Measurements from ENCODE around the gene PDSS1.

The PDSS1 gene

DNA sequence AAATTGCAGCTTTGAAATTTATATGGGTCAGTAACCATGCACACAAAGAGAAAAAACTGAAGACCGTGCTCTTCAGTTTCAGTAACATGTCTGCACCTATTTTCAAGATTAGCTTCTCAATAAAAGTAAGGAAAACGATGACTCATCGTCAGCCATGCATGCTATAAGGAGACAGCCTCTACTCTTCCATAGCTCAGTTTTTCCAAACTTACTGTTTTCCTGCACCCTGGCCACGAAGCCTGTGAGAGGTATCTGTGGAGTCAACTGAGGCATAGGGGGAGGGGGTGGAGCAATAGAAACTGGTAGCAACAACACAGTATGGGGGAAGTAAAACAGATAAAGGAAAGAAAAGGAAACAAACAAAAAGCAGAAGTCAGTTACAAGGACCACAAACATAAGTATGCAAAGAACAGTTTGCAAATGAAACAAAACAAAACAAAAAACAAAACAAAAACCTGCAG is 58.0 kb downstream of the PDSS1 start:
- TF ChIP-seq, protein P1, sequence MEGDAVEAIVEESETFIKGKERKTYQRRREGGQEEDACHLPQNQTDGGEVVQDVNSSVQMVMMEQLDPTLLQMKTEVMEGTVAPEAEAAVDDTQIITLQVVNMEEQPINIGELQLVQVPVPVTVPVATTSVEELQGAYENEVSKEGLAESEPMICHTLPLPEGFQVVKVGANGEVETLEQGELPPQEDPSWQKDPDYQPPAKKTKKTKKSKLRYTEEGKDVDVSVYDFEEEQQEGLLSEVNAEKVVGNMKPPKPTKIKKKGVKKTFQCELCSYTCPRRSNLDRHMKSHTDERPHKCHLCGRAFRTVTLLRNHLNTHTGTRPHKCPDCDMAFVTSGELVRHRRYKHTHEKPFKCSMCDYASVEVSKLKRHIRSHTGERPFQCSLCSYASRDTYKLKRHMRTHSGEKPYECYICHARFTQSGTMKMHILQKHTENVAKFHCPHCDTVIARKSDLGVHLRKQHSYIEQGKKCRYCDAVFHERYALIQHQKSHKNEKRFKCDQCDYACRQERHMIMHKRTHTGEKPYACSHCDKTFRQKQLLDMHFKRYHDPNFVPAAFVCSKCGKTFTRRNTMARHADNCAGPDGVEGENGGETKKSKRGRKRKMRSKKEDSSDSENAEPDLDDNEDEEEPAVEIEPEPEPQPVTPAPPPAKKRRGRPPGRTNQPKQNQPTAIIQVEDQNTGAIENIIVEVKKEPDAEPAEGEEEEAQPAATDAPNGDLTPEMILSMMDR (IDR thresholded peaks at IDR 0.05) = no peak

DNA sequence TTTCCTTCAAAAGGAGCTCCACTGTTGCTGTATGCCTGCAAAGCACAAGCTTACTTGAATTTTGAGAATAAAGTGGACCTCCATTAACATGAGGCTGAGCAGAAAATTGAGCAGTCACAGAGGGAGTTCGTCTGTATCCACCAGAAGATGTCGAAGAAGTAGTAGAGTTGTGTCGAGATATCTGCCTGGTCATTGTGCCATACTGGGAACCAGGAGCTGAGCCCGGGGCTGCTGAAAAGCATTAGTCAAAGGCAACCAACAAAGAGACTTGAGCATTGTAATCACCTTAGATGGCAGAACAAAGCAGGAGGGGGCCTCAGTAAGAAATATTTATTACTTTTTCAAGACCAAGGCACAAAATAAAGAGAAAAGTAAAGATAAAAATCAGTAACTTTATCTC is 61.5 kb downstream of the PDSS1 start:
- TF ChIP-seq, protein P1 (IDR thresholded peaks at IDR 0.05) = no peak

DNA sequence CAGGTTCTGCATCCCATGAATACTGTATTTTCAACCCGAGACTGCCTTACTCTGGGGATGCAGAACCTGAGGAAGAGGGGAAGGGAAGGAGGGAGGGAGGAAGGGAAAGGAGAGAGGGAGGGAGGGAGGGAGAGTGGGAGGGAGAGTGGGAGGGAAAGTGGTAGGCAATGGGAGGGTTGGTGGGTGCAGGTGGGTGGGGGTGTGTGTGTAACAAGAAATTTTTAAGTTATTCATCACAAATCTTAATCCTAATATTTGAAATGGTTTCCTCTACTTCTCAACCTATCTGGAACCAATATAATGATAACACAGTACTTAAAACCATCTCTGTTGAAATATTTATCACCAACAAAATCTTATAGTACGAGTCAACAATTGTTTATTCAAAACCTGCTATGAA is 68.0 kb downstream of the PDSS1 start:
- TF ChIP-seq, protein P1 (IDR thresholded peaks at IDR 0.05) = no peak

DNA sequence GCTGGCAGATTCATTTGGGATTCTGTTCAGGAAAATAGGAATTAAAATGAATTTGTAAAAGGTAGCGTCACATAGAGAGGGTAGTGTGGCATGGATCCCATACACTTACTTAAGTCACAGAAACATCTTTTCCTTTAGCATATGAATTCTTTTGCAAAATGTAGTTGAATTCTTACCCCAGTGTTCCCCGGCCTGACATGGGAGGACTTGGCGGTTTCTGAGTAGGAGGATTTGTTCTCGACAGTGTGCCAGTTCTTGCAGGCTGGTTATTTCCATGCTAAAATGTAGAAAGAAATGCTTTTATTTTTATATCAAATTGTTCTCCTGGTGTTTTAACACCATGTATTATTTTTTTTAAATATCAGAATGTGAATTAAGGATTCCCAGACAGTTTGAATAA is 72.6 kb downstream of the PDSS1 start:
- TF ChIP-seq, protein P1 (IDR thresholded peaks at IDR 0.05) = no peak

DNA sequence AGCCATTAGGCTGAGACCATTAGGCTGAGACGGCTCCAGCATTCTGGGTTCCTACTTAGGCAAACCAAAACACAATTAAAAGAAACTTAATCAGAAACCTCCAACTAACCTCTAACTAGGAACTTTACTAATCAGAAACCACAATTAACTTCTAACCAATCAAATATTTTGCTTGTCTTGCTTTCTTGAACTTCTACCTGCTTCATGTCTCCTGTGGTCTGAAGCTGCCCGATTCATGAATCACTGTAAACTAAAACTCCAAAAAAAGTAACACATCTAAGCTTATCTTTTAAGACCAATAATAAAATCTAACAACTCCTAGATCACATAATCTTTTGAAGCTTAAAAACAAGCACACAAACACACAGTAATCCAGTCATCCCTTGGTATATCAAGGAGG is 76.1 kb downstream of the PDSS1 start:
- TF ChIP-seq, protein P1 (IDR thresholded peaks at IDR 0.05) = no peak

DNA sequence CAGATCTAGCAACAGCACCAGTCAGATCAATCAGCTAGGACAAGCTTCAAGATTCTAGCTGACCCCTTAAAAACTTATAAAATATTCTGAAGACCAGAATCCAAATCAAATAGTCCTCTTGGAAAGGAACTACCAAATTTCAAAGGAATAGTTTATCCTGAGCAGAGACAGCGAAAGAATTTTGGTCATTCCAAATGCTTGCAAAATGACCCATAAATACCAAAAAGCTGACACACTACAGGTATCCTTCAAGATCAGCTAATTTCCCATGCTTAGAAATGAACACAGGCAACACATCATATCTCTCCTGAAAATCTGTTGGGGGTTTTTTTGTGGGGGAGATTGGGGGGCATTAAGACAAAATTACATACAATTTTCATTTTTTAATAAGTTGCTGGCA is 78.8 kb downstream of the PDSS1 start:
- TF ChIP-seq, protein P1 (IDR thresholded peaks at IDR 0.05) = no peak

DNA sequence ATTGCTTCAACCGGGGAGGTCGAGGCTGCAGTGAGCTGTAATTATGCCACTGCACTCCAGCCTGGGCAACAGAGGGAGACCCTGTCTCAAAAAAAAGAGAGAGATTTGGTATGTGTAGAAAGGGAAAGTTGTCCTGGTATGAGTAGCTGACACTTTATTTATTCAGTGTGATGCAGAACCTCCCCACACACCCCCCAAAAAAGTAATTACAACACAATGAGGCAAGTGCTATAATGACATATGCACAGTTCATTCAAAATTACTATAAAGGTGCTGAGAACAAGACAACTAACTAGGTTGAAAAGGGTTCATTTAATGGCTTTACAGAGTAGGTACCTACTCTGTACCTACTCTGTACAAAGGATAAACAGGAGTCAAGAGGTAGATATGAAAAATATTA is 80.2 kb downstream of the PDSS1 start:
- TF ChIP-seq, protein P1 (IDR thresholded peaks at IDR 0.05) = no peak

DNA sequence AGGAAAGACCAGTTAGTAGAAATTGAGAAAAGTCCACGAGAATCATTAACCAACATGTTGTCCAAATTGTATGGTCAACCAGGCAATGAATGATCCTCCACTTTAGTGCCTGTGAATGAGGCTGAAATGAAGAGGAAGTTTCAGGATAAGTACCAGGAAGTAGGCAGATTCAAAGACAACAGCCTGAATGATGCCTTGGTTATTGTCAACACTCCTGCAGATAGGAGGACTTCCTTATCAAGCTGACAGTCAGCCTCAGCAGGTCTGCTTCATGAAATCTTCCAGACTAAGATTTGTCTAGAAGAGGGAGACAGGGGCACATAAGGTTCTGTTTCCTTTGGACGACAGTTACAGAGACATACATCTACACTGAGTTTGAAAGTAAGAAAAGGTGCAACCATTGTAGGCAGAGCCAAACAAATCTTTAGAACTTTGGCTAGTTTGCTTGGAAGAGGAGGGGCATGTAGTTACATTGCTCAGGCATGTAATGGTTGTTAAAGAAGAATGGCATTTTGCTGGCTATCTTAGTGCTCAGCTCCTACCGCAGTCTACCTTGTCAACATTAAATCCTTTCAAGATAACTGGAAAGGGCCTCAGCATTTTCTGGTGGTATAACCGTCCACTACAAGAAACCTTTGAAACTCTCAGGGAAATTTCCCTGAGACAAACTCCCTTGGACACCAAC is 81.8 kb downstream of the PDSS1 start:
- TF ChIP-seq, protein P1 (IDR thresholded peaks at IDR 0.05) = no peak

Measured in LNCAP (cell line).